Gastroesophageal sphincter (tissue), 3 donors: ENCODE measurements around the gene RINL.

Source experiments
- CTCF ChIP-seq, 4 experiments: fragments of 200-600 bp in 2 of 4; fragments of 450-650 bp in 2 of 4; sonication (generic) in 1 of 4; IDR thresholded peaks; one replicate each; pipeline ENCODE4 v1.5.1; 2017 to 2019; ENCODE audit warnings: antibody characterized with exemption in 4 of 4, mild to moderate bottlenecking in 2 of 4, moderate library complexity in 2 of 4
- POLR2A ChIP-seq, 2 donors: fragments of 450-650 bp; IDR thresholded peaks; one replicate each; pipeline ENCODE4 v1.6.1; 2017; ENCODE audit warnings: antibody characterized with exemption in 2 of 2, mild to moderate bottlenecking in 2 of 2, moderate library complexity in 1 of 2
- POLR2AphosphoS5 ChIP-seq: sonication (generic); formaldehyde crosslinking; IDR thresholded peaks from one replicate; pipeline ENCODE4 v1.6.1; 2017; ENCODE audit warnings: antibody characterized with exemption

- TF ChIP-seq CTCF (IDR thresholded peaks at IDR 0.05), result no peak
- TF ChIP-seq POLR2A (IDR thresholded peaks at IDR 0.05), result no peak
- no peak for TF ChIP-seq POLR2AphosphoS5
These were observed 29.6 kb downstream of the RINL start for GRCh38 chr19:38848299-38849146.
